COLO829 (cell line): ENCODE data around the gene RND3.

Experiments used
- DNase-seq: peaks from one replicate; pipeline ENCODE4 v3.0.0; 2012; ENCODE audit warnings: low spot score

RND3 gene

DNA sequence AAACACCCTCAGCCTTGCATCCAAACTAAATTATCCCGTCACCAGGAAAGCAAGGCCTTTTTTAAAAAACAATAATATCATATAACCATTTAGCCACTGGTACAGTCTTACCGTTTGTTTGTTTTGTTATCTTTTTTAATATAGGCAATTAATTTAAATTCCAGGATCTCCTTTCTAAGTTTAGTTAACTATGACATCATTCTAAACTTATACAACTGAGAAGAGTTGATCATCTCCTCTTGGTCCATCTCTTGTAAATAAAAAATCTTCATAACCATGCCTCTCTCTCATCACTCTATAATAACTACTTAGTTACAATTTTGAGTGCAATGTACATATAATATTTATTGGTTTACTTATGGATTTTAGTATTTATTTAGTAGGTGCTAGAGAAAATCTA, 46.2 kb downstream of the RND3 start:
- DNase-seq, result no peak

DNA sequence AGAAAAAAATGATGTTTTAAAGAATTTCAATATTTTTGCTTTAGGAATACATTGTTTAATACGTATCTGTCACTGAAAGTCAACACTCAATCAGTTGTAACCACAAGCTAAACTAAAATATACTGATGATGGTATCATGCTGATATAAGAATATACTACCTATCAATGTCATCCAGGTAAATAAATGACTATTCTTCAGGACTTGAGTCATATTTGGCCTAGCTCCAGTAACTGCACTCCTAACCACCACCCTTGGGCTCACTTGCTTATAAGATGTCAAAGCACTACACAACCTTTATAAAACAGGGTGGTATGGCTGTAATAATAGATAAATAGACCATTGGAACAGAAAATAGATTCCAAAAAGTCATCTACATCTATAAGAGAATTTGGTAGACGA, 48.8 kb downstream of the RND3 start:
- no peak for DNase-seq

DNA sequence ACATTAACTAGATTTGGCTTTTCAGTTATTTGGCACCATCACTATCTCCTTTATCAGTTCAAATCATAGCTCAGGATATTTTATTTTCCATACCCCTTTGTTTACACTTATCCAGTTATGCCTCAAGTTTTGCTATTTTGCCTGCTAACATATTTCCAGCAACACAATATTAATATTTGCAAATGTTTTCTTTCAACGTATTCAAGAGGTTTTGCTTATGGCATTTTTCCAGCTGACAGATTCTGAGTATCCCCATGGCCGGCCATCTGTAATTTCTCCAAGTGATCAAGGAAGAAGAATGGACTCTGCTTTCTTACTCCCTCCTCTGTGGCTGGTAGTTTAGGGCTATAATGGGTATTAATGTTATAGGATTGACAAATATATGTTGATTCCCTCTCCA, 49.4 kb downstream of the RND3 start:
- no peak for DNase-seq

DNA sequence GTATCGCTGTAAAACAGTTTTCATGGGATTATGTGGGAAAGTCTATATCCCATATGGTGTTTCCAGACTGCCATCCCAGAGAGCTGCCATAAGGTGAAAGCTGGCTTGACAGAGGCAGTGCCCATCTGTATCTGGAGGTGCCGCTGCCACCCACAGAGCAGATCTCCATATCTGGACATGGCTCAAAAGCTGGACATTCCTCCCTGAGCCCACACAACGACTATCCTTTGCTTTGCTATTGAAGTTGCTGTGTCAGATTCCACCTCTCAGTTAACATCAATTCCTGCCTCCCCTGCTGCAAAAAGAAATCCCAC, 55.2 kb downstream of the RND3 start:
- DNase-seq, result no peak

DNA sequence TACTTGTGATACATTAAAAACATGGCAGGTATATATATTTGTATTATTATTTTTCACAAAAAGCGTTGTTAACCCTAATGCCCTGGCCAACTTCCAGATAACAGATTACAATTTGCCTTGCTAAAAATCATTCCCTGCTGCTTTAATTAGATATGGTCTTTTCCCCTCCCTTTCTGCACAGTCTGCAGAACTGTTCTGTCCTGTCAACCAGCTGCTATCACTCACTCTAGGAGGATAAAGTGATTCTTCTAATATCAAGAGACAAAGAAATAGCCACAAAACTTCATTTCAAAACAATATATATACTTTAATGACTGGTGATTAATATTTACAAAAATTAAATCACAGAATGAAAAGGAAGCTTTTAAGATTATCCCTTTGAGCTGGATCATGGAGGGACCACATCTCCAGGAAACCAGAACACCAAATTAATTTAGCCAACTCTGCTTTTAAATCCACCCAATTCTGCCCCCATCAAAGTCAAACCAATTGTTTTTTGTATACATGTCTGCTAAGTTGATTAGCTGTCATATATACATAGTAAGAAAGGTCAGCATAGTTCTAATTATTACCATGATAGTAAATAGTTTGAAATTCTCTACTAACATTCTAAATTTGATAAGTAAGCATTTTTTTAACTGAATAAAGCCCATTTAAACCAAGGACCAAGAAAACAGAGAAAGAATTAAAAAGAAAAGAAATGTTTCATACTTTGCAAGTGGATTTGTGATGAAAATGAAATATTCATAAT, 55.7 kb downstream of the RND3 start:
- DNase-seq, result no peak

DNA sequence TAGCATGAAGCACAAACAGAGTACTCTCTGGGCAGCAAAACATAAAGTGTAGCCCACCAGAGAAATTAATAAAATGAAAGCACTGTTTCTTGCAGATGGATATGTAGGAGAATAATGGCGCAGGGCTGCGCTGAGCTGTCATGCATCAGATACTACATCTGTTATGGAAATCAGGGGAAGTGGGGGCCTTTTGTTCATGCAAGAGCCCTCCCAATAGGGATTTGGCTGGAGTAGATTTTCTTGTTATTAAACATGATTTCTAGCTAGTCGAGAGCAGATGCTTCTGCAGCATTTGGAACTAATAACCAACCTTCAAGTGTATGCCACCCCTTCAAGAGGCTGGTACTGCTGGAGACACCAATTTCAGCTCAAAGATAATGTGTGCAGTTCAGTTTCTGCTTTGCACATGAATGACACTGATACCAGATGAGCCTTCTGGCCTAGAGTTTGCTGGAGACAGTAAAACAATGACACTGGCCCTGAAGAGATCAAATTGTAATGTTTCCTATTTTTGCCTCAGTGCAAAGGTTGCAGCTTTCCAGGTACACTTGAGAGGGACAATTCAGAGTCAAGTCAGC, 58.0 kb downstream of the RND3 start:
- no peak for DNase-seq

DNA sequence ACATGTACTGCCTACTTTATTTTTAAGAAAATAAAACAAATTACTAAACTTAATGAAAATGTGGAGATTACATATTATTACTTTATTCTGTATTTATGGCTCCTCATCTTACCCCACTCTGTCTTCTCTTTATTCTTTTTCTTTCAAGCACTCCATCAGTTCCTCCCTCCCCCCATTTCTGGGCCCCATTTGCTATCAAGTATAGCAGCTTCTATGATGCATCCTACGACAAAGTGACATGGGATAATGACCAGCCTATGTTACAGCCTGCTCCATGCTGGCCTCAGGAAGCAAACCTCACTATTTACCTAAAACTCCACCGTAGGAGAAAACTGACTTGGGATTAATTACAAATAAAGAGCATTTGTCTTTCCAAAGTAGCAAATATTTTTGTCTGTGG, 58.8 kb downstream of the RND3 start:
- no peak for DNase-seq

DNA sequence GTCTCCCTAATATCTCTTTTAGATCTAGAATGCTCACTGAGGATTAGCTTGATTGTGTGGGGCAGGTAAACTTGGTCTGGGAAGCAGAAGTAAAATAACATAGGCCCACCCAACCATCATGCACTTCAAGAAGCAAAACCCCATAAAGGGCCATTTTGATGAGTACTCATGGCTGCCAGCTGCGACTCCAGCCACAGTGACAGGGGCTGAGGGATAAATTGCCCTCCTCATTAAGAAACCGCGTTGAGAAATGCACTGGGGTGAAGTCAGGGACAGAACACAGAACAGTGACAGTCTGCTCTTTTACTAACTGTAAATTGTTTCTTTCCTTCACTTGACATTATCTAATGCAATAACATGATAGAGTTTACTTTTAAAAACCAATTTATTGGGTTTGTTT, 60.2 kb downstream of the RND3 start:
- no peak for DNase-seq

DNA sequence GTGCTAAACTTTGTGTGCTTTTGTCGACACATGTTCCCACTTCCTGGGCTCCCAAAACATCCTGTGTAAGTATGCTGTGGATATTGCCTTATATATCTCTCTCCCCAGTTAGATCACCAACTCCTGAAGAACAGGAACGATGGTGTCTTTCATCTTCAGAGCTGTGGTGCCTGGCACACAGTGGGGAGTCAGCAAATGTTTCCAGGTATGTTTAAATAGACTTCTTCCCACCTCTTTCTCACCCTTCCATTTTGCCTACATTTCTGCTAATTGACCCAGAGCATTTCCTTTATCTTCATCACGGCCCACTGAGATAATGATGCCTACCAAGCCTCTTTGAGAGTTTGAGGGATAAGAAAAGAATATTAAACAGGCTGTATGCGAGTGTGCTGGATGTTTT, 60.7 kb downstream of the RND3 start:
- no peak for DNase-seq

DNA sequence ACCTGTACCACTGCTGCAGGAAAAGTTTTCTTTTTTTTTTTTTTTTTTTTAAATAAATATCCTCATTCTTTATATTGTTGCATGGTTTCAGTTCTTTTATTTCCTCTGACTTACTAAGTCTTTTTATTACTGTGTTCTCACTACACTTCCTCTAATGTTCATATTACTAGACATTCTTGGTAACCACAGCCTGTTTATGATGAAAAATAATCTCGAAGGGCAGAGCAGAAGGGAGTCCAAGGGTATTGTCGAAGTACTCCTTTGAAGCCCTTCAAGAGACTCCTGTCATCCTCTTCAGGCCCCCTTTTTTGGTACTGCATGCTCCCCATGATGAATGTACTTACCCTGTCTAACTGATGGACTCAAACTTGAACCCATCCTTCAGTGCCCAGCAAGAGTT, 61.2 kb downstream of the RND3 start:
- no peak for DNase-seq

DNA sequence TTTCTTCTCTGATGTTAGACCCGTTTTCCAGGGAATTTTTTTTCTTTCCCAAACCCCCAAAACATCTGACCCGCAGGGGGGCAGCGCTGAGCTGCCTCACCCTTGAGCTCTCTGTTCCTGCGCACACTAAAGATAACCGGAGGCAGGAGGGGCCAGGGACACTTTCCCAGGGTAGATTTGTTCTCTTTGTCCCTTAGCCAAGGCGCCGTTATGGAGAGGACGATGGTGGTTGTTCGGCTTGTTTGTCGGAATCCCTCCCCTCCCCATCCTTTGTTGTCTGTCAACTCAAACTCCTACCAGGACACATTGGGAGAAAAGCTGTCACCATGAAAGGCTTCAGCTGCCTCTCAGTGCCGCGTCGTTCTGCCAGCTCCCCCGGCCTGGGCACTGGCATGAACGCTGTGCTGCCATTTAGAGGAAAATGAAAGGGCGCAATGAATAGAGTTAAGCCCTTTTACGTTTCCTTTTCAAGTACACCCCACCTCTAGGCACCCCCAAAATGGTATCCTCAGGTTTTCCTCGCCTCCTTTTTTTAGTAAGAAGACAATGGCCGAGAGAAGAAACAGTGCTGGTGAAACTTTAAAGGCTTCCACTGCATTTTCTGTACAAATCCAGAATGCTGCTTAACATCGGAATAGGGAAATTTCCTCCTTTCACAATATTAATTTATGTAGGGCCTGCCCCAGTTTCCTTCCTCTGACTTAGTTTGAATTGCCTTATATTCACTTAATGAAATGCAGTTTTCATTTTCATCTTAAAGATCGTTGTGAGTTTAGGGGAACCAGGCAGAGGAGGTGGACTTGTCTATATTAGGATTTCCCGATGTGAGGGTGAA, 62.1 kb downstream of the RND3 start:
- DNase-seq, result no peak

DNA sequence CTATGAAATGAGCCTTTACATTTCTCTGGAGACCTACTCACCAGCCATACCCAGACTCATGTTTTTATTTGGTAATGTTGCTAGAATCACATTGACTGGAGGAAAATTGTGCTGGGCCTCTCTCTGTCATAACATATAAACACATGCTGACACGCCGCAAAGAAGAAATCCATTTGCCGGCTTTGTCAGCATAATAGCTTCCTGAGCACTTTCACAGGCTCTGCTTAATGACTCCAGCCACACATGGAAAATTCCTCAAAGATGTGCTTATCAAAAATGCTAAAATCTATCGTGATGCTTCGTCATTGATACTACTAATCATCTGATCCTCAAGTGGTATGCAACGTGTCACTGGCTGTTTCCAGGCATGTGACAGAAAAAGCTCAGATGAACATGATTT, 63.1 kb downstream of the RND3 start:
- DNase-seq, result no peak

DNA sequence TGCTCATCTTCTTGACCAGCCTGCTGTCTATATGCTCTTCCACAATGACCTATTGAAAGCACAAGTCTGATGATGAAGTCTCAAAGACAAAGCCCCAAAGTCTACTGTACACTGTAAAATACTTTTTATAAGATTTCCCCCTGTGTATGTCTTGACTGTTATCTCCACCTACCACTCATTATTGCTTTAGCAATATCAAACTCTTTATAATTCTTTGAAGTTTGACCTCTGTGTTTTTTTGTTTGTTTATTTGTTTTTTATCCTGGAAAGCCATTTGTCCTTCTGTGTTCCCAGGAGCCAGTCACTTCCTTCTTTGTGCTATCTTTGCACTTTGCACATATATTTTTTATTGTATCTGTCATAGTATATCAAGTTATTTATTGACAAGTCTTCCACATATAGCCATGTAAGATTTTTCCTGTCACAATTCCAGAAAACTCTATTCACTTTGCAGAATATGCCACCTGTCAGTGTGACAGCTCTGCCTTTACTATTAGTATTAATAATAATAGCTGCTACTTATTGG, 66.3 kb downstream of the RND3 start:
- DNase-seq, result no peak

DNA sequence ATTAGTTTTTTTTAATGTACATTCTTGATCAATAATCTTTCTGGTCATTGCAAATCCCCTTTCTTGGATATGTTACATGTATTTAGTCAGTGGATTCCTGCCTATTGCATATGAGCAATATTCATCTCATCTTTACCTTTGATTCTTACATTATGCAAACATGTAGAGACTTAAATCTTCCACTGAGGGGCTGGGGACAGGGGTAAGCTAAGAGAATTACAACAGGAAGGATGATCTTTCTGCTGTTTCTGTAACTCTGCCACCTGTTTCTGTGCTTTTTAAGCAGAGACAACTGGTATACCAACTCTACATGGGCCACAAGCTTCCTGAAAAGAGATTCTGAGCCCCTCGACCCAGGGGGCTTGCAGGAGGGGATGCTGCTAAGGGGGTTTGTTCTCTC, 68.6 kb downstream of the RND3 start:
- DNase-seq, result no peak
